Nephron progenitor cell (in vitro differentiated cells): ENCODE data around the gene ANGPTL2.
A peak's percentile ranks its signal among the peaks of the same experiment; 100 is the strongest.

Experiments used
- DNase-seq: peaks from one replicate; pipeline ENCODE4 v3.0.0; 2021
- H3K27ac Mint-ChIP-seq: 2 replicates; pipeline ENCODE4 v1.8.0; 2021; ENCODE audit warnings: mild to moderate bottlenecking, moderate library complexity, mixed read lengths
- H3K27me3 Mint-ChIP-seq: 2 replicates; pipeline ENCODE4 v1.8.0; 2021; ENCODE audit warnings: mild to moderate bottlenecking, low read depth, mixed read lengths; ENCODE audit not compliant: poor library complexity
- H3K36me3 Mint-ChIP-seq: 2 replicates; pipeline ENCODE4 v1.8.0; 2021; ENCODE audit warnings: low read depth, mixed read lengths
- H3K4me1 Mint-ChIP-seq: 2 replicates; pipeline ENCODE4 v1.8.0; 2021; ENCODE audit warnings: mixed read lengths
- H3K4me3 Mint-ChIP-seq: 2 replicates; pipeline ENCODE4 v1.8.0; 2021; ENCODE audit warnings: mild to moderate bottlenecking, moderate library complexity, mixed read lengths
- H3K9me3 Mint-ChIP-seq: 2 replicates; pipeline ENCODE4 v1.8.0; 2021; ENCODE audit warnings: mild to moderate bottlenecking, moderate library complexity, mixed read lengths
- TF ChIP-seq, protein P1 (sequence below): fragments of 200-600 bp; sonication (generic); IDR thresholded peaks from 2 replicates; pipeline ENCODE4 v1.5.0; 2021; ENCODE audit warnings: antibody characterized with exemption

The ANGPTL2 gene

DNA sequence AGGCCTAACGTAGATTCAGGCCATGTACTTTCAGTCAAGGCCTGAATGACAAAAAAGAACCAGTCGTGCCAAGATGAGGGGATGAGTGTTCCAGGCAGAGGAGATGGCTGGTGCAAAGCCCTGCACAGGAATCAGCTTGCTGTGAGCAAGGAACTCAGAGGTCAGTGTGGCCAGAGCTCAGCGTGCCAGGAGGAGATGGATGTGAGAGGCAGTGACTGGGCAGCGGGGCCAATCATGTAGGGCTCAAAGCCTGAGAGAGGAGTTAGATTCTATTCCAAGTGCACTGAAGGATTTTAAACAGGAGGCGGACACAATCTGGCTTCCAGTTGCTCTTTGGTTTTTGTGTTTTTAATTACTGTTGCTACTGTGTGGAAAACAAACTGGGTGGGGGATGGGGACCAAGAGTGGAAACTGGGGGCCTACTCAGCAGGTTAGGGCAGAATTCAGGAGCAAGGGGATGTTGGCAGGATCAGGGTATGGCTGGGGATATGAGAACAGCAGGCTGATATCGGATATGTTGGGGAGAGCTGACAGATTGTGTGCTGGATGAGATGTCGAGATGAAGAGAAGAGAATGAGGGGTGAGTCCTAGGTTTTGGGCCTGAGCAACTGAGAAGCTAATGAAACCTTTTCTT is 64.3 kb downstream of the ANGPTL2 start:
- Mint-ChIP-seq H3K36me3 (no peaks in the 10 kb centered on the region), H3K4me1 (peaks cover 19% of the 10 kb centered on the region), H3K27me3 (peaks cover 6% of the 10 kb centered on the region), H3K27ac (peak overlapping the region; percentile 59), H3K9me3 (no peaks in the 10 kb centered on the region), H3K4me3 (no peak overlapping the region)
- TF ChIP-seq, protein P1, sequence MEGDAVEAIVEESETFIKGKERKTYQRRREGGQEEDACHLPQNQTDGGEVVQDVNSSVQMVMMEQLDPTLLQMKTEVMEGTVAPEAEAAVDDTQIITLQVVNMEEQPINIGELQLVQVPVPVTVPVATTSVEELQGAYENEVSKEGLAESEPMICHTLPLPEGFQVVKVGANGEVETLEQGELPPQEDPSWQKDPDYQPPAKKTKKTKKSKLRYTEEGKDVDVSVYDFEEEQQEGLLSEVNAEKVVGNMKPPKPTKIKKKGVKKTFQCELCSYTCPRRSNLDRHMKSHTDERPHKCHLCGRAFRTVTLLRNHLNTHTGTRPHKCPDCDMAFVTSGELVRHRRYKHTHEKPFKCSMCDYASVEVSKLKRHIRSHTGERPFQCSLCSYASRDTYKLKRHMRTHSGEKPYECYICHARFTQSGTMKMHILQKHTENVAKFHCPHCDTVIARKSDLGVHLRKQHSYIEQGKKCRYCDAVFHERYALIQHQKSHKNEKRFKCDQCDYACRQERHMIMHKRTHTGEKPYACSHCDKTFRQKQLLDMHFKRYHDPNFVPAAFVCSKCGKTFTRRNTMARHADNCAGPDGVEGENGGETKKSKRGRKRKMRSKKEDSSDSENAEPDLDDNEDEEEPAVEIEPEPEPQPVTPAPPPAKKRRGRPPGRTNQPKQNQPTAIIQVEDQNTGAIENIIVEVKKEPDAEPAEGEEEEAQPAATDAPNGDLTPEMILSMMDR = no peak
- DNase-seq = no peak

DNA sequence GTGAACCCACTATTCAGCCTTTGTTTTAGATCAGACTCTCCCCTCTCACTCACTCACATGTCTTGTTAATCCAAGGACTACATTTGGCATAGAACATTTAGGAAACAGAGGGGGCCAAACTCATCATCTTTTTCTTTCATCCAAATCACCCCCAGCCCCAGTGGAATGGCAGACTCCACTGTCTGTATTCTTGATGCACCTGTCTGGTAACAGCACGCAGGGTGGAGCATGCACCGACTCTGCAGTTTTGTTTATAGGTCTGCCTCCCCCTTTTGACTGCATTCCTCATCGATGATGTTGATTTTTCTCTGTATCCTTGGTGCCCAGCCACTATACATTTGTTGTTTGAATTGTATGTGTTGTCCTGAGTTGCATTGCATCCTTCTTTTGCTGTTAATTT is 66.0 kb downstream of the ANGPTL2 start:
- no peaks in the 10 kb centered on the region for H3K36me3 Mint-ChIP-seq
- no peak overlapping the region for H3K27ac Mint-ChIP-seq
- no peak overlapping the region for H3K4me3 Mint-ChIP-seq
- peaks cover 2% of the 10 kb centered on the region for H3K27me3 Mint-ChIP-seq
- peaks cover 19% of the 10 kb centered on the region for H3K4me1 Mint-ChIP-seq
- TF ChIP-seq, protein P1 = no peak
- H3K9me3 Mint-ChIP-seq = no peaks in the 10 kb centered on the region
- DNase-seq = no peak

DNA sequence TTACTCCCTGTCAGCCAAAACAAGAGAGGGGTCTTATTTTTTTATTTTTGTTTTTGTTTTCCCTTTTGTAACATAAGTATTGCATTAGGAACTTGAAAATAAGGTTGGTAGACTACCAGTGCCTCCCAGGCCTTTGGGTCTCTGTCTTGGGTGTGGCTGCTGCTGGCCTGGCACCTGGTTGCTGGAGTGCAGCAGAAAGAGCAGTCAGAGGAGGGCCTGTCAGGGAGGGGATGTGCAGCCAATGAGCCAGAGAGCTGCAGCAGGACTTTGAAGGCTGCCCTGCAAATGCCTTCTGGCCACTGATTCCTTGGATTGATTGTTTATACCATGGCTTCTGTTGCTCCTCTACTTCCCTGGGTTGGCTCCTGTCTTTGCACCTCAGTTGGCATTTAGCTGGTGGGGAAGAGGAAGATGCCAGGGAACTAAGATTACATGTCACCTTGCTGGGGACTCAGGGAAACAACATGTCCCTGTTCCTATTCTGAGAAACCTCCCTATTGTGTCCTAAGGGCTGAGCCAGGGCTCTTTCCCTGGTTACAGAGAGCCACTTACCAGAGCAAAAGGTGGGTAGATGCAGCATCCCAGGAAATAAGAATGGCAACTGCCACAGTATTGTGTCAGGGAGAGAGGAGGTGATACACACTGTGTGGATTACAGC is 66.6 kb downstream of the ANGPTL2 start:
- Mint-ChIP-seq H3K27ac (no peak overlapping the region), H3K4me3 (no peak overlapping the region), H3K4me1 (peaks cover 19% of the 10 kb centered on the region), H3K36me3 (no peaks in the 10 kb centered on the region), H3K9me3 (no peaks in the 10 kb centered on the region), H3K27me3 (peaks cover 2% of the 10 kb centered on the region)
- TF ChIP-seq, protein P1 = no peak
- no peak for DNase-seq

DNA sequence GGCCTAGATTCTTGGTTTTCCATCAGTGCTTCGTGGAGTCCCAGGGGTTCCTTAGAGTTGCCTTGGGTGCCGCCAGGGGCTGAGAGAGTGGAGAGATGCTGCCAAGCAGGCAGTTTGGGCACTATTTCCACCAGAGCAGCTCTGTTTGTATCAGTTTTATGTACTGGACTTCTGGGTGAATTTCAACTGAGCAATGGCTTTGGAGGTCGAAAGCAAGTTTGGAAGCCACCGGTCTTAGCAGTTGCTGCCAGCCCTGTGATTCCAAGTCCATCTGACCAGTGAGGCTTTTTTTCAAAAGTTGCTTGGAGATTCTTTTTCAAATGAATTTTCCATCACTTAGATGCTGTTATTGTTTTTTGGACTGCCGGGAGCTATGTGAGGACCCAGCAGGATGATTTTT is 68.5 kb downstream of the ANGPTL2 start:
- no peak overlapping the region for H3K4me3 Mint-ChIP-seq
- no peak for DNase-seq
- H3K36me3 Mint-ChIP-seq = no peaks in the 10 kb centered on the region
- peaks cover 14% of the 10 kb centered on the region for H3K4me1 Mint-ChIP-seq
- H3K9me3 Mint-ChIP-seq = no peaks in the 10 kb centered on the region
- no peak overlapping the region for H3K27ac Mint-ChIP-seq
- peaks cover 3% of the 10 kb centered on the region for H3K27me3 Mint-ChIP-seq
- TF ChIP-seq, protein P1 = no peak

DNA sequence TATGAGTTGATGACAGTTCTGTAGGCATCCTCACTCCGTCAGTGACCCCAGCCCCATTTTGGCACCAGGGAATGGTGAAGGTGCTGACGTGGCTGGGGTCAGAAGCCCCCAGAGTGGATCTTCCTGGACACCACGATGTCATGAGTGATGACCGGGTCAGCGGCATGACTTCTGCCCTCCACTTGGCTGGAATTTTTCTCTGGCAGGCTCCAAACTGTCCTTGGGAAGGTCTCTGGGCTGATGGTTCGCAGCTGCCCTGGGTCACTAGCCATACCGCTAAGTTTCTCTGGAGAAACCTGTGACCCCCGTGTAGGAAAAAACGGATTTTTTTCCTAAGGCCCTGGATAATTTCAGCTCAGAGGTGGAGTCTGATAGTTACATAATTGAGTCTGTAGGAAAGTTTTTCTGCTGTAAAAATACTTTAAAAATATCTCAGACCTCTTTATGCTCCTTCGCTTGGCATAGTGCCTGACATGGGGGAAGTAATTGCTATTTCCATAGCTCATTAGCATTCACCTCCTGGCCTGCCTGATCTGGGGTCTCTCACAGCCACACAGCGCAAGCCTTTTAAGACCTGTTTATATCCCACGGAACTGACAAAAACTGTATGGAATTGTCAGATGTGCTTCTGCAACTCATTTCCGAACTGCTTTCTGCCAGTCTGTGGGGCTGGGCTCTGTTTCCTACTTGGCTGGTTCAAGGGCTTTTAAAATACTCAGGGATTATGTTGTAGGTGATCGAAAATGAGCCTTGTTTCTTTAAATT is 69.2 kb downstream of the ANGPTL2 start:
- DNase-seq = no peak
- peaks cover 7% of the 10 kb centered on the region for H3K4me1 Mint-ChIP-seq
- TF ChIP-seq, protein P1 = no peak
- no peaks in the 10 kb centered on the region for H3K36me3 Mint-ChIP-seq
- peaks cover 3% of the 10 kb centered on the region for H3K27me3 Mint-ChIP-seq
- no peak overlapping the region for H3K27ac Mint-ChIP-seq
- no peaks in the 10 kb centered on the region for H3K9me3 Mint-ChIP-seq
- no peak overlapping the region for H3K4me3 Mint-ChIP-seq
